ENCODE results near the gene CD40. TPM values are rescaled to one million over a fixed set of nuclear protein-coding genes. Genes with fewer than 3 reads are reported as not detected.

CD40 gene
- total RNA-seq, 1 experiment from 2014 or later, result 7.8 TPM

DNA sequence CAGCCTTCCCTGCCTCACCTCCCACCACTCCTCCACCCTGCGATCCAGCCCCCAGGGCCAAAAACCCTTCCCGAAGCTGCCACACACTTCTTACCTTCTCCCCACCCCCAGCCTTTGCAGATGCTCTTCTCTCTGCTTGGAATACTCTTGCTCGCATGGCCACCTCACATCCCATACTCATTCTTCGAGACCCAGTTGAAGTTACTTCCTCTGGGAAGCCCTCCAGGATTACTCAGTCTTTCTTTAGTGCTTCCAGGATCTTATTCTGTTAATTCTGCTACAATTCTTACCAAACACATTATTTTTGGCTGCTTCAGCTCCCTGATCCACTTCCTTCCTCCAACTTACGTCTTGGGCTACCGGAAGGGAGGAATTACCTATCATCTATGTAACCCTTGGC is 54.3 kb downstream of the CD40 start:
- no peak for DNase-seq
- Histone ChIP-seq H2BK15ac (ENCODE audit: low read depth, low read length) (no peak overlapping the region), H3K18ac (ENCODE audit: insufficient read length, low read depth, low read length) (no peak overlapping the region), H3K4me2 (ENCODE audit: insufficient read depth, insufficient read length, low read length) (no peak overlapping the region), H3K9me3 (ENCODE audit: control insufficient read depth, low read depth, low read length) (no peaks in the 10 kb centered on the region), H3K79me1 (ENCODE audit: insufficient read depth, low read depth, low read length, poor library complexity, severe bottlenecking) (no peaks in the 10 kb centered on the region), H3T11ph (ENCODE audit: low read length) (no peak overlapping the region), H3K23ac (ENCODE audit: insufficient read length, low read depth, low read length) (no peak overlapping the region), H2BK5ac (ENCODE audit: insufficient read length, low read length) (no peak overlapping the region), H2BK20ac (ENCODE audit: low read depth, low read length, poor library complexity, severe bottlenecking) (no peak overlapping the region), H4K8ac (replicated peaks; ENCODE audit: insufficient read length, low read depth, low read length) (no peak overlapping the region), H3K23me2 (ENCODE audit: insufficient read length, low read depth, low read length, poor library complexity, severe bottlenecking) (no peaks in the 10 kb centered on the region), H3K14ac (ENCODE audit: insufficient read depth, low read length) (no peak overlapping the region), H3K9ac (ENCODE audit: extremely low read depth, insufficient read length, low read length) (no peak overlapping the region), H3K56ac (ENCODE audit: insufficient read length, low read depth, low read length) (no peak overlapping the region), H3K27ac (ENCODE audit: insufficient read length, low read depth, low read length) (no peak overlapping the region), H2BK12ac (ENCODE audit: insufficient read length, low read depth, low read length) (no peak overlapping the region), H3K4ac (ENCODE audit: low read depth, low read length) (no peak overlapping the region), H4K5ac (ENCODE audit: insufficient read length, low read depth, low read length) (no peak overlapping the region), H2AFZ (ENCODE audit: low read length) (no peak overlapping the region), H3K4me1 (ENCODE audit: insufficient read depth, low read length) (no peaks in the 10 kb centered on the region), H2BK120ac (ENCODE audit: low read depth, low read length, poor library complexity, severe bottlenecking) (no peak overlapping the region), H4K20me1 (ENCODE audit: control insufficient read depth, insufficient read depth, insufficient read length) (no peaks in the 10 kb centered on the region), H3K27me3 (ENCODE audit: insufficient read depth, low read length) (peaks cover 15% of the 10 kb centered on the region), H2AK5ac (ENCODE audit: insufficient read length, low read length) (no peak overlapping the region), H3K79me2 (ENCODE audit: insufficient read depth, low read length) (no peaks in the 10 kb centered on the region), H4K91ac (ENCODE audit: insufficient read length, low read depth, low read length) (no peak overlapping the region)
- H3K27me3 Mint-ChIP-seq (ENCODE audit: low read depth), result peaks cover 74% of the 10 kb centered on the region
- no peaks in the 10 kb centered on the region for H3K36me3 Mint-ChIP-seq (ENCODE audit: insufficient read depth in 1 of 3, low read depth in 3 of 3)
- no peak overlapping the region; a peak in 1 of 7 replicates for H3K27ac Mint-ChIP-seq
- TF ChIP-seq, protein P1, sequence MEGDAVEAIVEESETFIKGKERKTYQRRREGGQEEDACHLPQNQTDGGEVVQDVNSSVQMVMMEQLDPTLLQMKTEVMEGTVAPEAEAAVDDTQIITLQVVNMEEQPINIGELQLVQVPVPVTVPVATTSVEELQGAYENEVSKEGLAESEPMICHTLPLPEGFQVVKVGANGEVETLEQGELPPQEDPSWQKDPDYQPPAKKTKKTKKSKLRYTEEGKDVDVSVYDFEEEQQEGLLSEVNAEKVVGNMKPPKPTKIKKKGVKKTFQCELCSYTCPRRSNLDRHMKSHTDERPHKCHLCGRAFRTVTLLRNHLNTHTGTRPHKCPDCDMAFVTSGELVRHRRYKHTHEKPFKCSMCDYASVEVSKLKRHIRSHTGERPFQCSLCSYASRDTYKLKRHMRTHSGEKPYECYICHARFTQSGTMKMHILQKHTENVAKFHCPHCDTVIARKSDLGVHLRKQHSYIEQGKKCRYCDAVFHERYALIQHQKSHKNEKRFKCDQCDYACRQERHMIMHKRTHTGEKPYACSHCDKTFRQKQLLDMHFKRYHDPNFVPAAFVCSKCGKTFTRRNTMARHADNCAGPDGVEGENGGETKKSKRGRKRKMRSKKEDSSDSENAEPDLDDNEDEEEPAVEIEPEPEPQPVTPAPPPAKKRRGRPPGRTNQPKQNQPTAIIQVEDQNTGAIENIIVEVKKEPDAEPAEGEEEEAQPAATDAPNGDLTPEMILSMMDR (conservative IDR thresholded peaks at IDR 0.05), result no peak
- H3K4me1 Mint-ChIP-seq, result no peaks in the 10 kb centered on the region
- no peaks in the 10 kb centered on the region for H3K9me3 Mint-ChIP-seq
- WGBS (ENCODE audit: extremely low coverage, insufficient read length, low lambda C conversion rate), result no CpG with 5 or more reads among the region's 6 CpGs
- H3K4me3 Mint-ChIP-seq, result no peak overlapping the region
